Fibroblast of skin of right quadriceps (primary cell): Measurements from ENCODE around the gene LCN6.
"Not testable (repeated sequence)": the region's sequence is repeated elsewhere in the genome, so short reads cannot be mapped to it uniquely, and the experiment has no call there.

ENCODE experiments used
- DNase-seq: peaks from one replicate; pipeline ENCODE4 v3.0.0-alpha.2; 2013

The LCN6 gene

DNA sequence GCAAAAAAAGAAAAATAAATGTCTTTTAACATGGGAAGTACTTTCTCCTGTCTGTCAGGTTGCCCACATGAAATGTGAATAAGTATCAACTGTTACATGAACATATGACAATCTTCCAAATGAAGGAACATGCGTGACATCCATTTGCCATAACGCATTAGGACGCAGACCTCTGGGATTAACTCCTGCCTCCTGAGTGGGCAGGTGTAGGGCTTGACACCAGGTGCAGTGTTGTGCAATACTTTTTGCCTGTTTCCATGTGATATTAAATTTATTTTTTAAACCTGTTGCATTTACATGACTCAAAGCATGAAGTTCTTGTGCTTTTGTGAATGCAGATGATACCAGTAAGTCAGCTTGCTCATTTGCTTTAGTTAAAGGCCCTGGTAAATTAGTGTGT is 34.1 kb upstream of the LCN6 start:
- DNase-seq: no peak

DNA sequence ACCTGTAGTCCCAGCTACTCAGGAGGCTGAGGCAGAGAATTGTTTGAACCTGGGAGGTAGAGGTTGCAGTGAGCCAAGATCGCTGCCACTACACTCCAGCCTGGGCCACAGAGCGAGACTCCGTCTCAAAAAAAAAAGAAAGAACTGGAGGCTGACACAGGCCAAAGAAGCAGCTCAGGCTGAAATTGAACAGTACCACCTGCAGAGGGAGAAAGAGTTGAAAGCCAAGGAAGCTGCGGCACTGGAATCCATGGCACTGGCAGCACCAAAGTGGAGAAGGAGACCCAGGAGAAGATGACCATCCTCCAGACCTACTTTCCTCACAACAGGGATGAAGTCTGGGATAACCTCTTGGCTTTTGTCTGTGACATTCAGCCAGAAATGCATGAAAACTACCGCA is 31.5 kb upstream of the LCN6 start:
- no peak for DNase-seq

DNA sequence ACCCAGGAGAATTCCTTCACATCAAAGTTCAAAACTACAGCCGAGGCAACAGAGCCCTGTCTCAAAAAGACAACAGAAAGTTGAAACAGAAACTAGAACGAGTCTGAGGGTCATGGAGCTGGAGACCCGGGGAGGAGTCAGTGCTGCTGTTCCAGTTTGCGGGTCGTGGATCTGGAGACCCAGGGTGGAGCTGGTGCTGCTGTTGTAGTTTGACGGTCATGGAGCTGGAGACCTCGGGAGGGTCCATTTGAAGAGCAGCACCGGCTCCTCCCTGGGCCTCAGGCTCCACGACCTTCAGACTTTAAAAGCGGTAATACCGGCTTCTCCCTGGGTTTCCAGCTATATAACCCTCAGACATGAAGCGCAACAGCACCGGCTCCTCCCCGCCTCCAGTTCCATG is 29.0 kb upstream of the LCN6 start:
- no peak for DNase-seq

DNA sequence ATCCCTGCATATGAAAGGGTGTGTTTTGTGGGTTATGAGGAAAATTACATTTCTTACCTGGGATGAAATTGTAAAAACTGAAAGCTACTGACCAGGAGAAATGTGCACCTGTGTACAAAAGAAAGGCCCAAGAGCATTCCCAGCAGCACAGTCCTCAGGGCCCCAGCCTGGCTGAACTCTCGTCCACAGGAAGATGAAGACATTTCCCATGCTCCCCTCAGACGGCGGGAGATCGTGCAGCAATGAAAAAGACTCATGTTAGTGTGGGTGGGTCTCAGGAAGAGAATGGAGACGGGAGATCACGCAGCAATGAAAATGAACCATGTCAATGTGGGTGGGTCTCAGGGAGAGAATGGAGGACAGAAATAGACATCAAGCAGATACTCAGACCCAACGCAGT is 28.6 kb upstream of the LCN6 start:
- DNase-seq: no peak

DNA sequence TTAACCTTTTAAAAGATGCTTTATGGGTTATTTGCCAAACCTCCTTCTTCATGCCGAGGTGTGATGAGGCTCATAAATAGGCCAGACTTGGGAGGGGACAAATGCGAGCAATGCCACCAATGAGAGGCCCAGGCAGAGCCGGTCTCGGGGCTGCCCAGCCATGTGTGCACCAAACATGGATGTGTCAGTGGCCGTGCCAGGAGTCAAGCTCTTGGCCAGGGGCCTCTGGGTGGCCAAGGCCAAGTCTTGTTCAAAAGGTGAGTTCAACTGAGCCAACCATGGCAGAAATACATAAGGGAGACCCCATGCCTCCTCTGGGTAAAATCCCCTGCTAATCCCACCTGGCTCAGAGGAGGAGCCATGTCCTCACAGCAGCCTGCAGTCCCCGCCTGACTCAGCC is 26.9 kb upstream of the LCN6 start:
- DNase-seq: no peak

DNA sequence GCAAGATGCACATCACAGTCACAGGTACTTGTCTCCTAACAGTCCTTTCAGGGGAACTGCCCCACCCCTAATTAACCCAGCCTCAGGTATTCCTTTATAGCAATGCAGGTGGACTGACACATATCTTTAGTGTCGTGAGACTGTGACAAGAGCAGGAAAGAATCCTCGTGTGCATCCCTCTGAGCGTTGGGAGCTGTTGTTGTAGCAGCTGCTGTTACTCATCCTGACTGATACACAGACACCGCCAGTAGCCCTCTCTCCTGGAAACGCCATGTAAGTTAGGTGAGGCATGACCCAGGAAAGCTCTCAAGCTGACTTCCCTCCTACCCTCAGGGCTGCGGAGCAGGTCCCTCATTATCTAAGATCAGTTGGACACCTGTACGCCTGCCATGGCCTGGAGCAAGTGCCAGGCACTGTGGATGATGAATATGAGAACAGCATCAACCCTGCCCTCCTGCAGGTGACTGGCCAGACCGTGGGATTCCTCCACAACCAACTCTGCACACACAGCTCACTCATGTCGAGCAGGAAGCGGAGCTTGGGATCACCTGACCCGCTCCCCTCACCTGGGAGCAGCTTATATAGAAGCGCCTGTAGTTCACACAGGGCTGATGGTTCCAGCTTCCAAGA is 26.2 kb upstream of the LCN6 start:
- DNase-seq: no peak

DNA sequence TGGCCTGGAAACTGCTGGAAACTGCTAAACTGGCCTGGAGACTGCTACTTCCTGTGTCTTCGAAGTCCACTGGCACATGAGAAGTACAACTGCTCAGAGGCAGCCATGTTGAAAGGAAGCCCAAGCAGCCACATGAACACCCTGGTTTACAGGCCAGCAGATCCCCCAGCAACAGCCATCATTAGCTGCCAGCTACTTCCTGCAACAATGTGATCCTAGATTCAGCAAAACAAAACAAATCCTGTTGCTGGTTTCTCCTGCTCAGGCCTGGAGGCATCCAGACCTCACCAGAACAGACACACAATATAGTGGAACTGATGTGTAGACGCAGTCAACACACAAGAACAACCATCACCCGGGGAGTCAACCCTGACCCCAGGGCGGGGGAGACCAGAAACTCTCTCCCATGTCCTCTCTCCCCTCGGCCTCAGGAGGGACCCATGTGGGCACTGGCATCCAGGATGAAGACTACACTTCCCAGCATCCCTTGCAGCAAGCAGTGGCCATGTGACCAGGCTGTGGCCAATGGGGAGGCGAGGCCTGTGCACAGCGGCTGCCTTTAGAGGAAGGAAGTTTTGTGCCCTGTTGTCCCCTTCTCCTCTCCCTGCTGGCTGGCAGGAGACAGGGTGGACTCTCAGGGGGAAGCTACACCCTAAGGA is 25.2 kb upstream of the LCN6 start:
- DNase-seq: no peak

DNA sequence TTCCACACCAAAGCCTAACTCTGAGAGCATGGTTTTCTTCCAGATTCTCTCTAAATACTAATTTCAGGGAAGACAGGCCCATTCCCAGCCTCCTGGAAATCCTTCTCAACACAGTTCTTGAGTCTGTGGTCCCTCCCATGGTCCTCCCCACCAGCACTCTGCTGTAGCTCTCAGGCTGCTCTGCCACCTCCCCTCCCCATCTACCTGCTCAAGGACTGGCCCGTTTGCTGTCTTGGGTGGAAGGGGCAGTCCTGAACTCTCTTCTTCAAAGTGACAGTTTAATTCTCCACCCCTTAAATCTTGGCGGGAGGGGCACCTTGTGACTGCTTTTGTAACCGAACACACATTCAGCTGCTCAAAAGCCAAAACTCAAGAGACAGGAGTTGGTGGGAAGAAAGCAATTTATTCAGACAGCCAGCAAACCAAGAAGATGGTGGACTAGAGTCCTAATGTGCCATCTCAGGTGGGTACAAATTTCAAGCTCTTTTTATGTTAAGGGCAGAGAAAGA is 23.6 kb upstream of the LCN6 start:
- no peak for DNase-seq

DNA sequence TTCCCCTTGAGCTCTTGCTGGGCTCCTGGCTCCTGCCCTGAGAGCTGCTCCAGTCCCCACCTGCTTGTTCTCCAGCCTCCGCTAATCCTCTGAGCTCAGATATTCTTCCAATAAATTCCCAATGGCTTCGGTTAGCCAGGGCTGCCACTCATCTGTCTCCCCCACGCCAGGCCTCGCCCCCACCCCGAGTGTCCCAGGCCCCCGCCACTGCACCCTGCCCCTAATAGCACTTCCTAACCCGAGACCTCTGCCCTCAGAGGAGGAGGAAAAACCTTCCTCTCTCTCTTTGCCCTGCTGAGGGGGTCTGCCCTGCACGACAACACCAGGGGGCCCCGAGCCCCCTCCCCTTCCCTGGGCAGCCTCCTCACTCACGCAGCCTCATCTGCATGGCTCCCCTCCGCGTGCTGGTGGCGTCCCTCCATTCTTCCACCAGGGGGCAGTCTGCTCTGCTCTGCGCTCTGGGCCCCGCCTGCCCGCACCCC is 21.4 kb upstream of the LCN6 start:
- no peak for DNase-seq

DNA sequence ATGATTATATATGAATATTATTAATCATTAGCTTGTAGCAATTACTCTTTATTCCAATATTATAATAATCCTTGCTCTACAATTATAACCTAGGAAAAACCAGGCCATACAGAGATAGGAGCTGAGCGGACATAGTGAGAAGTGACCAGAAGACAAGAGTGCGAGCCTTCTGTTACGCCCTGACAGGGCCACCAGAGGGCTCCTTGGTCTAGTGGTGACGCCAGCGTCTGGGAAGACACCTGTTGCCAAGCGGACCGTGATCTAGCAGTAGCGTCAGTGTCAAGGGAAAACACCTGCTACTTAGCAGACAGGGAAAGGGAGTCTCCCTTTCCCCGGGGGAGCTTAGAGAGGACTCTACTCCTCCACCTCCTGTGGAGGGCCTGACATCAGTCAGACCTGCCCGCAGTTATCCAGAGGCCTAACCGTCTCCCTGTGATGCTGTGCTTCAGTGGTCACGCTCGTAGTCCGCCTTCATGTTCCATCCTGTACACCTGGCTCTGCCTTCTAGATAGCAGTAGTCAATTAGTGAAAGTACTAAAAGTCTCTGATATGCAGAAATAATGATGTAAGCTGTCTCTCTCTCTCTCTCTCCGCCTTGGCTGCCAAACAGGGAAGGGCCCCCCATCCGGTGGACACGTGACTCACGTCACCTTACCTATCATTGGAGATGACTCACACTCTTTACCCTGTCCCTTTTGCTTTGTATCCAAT is 18.2 kb upstream of the LCN6 start:
- DNase-seq: not testable (repeated sequence)

DNA sequence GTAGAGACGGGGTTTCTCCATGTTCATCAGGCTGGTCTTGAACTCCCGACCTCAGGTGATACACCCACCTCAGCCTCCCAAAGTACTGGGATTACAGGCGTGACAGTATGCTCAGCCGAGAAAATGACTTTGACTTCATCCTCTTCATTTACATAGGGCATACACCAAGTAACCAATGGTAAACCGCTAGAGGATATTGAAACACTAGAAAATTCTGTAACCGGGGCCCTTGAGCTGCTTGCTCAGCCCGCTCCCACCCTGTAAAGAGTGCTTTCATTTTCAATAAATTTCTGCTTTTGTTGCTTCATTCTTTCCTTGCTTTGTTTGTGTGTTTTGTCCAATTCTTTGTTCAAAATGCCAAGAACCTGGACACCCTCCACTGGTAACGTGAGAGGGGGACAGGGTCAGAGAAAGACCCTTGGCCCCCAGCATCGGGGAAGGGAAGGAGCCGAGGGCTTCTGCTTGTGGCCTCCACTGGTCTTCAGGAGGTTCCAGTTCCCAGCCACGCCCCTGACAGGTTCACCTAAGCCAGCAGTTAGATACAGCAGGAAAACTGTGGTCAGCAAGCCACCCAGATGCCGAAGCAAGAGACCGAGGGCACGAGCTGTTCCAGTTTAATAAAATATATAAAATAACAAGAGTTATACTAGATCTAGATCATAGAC is 17.6 kb upstream of the LCN6 start:
- not testable (repeated sequence) for DNase-seq

DNA sequence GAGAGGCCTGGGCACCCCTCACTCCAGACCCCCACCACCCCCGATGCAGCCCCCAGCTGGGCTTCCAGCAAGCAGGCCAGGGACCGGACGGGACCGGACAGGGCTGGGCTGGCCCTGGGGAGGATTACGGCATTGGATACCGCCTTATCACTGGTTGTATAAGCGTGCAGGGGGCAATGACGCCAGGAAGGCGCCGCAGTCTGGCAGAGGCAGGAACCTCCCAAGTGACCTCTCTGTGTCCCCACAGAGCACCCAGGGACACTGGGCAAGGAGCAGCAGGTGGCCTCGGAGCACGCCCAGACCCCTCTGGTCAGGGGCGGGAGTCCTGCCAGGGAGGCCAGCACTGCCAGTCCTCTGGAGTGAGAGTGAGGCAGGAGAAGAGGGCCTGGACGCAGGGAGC is 16.7 kb upstream of the LCN6 start:
- no peak for DNase-seq

DNA sequence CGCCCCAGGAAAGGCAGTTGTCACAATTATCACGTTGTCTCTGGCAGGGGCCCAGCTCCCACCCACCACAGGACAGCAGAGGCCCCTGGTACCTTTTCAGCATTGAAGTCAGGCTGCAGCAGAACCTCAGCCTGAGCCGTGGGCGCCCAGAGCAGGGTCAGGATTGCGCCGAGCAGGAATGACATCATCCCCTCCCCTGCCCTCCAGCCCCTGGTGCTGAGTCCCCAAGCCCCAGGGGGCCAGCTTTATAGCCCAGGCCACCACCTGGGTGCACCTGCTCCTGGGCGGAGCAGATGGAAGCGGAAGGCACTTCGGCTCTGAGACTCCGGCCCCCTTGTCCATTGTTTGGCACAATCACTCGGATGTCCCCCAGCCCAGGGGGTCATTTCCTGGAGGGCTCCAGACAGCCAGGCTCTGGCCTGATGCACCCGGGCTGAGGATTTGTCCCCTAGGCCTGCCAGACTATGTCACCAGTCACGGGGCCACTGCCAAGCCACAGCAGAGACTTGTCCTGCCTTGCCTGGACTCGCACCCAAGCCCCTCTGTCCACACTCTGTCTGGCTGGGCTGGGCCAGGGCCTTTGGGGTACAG is 16.1 kb upstream of the LCN6 start, which contains the start of gene LCN15:
Gene LCN15 (minus strand): TSS at position 218 of the 591 bp plus-strand sequence. CDS start 30 bp downstream, at position 188.
- no peak for DNase-seq

DNA sequence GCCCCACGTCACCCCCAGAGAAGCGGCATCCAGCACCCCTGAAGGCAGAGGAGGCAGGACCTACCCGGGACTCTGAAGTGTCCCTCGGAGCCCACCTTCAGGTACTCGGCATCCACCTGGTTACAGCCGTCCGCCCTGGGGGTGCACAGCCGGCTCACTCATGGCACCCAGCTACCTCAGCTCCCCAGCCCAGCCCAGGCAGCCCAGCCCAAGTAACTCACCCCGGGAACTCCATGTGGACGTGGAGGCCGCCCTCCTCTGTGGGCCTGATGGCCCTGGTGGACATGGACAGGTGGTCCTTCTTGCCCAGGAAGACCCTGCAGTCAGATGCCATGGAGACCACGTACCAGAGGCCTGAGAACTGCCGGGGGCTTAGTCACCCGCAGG is 15.3 kb upstream of the LCN6 start:
- no peak for DNase-seq

DNA sequence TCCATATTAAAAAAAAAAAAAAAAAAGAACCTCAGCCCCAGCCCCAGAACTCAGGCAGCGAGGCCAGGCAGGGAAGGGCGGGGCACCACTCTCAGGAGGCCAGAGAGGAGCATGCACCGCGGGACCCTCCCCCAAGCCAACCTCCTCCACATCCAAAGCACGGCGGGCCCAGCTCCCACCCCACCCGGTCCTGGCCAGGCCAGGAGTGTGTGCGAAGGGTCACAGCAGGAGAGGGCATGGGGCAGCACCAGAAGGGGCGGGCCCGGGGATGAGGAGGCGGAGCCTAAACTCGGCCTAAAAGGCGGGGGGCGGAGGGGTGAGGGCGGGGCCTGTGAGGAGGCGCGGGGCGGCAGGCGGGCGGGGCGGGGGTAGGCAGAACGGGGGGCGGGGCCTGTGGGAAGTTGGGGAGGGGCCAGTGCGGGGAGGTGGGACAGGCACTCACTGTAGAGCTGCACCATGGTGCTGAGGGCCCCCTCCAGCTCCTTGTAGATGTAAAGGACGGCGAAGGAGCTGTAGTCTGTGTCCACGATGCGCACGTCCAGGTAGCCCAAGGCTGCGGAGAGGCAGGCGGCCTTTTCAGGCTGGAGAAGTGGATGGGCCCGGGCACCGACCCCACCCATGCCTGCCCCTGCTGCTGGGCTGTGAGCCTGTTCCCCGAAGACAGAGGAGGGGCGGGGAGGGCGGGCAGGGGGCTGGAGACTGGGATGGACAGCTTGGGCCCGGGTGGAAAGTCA is 14.8 kb upstream of the LCN6 start:
- DNase-seq: peak; percentile 17

DNA sequence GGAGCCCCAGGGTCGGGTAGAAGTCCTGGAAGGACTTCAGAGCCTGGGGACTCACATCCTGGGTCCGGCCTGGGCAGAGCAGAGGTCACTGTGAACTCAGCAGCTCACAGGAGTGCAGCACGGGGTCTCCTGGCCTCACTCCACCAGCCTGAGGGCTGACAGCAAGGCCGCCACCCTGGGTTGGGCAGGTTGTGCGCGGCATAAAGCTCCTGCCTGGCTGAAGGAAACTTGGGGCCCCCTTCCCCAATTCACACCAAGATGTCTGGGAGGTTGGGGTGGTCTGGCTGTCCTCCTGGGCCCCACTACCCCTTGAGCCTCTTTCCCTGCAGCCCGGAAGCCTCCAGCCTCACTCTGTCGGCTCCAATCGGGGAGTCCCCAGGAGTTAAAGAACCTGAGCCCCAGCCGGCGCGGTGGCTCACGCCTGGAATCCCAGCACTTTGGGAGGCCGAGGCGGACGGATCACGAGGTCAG is 13.9 kb upstream of the LCN6 start:
- no peak for DNase-seq

DNA sequence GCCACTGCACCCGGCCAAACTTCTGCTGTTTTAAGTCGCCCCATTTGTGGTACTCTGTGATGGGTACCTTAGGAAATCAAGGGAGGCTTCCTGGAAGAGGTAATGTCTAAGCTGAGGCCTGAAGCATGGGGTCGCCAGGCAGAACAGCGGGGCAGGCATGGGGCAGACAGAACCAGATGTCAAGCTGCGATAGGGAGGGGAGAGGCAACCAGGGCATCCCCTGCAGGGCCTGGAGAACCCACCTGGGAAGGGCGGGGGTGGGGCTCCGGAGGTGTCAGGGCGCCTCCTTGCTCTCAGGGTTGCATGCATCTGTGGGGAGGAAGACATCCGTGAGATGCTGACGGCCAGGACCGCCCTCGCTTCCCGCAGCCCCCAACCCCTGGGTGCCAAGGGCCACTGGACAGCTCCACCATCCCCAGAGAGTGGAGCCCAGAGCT is 13.2 kb upstream of the LCN6 start:
- no peak for DNase-seq

DNA sequence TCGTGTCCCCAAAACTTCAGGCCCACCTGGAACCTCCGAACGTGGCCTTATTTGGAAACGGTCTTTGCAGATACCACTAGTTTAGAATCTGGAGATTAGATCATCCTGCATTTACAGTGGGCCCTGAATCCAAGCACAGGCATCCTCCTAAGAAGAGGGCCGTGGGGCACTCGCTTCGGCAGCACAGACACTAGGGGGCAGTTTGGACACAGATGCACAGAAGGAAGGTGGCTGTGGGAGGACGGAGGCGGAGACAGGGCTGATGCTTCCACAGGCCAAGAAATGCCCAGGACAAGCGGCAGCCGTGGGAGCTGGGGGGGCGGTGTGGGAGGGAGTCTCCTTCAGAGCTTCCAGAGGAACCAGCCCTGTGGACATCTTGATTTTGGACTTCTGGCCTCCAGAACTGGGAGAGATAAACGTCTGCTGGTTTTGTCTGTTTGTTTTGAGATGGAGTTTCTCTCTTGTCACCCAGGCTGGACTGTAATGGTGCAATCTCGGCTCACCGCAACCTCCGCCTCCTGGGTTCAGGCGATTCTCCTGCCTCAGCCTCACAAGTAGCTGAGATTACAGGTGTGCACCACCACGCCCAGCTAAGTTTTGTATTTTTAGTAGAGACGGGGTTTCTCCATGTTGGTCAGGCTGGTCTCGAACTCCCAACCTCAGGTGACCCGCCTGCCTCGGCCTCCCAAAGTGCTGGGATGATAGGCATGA is 12.7 kb upstream of the LCN6 start:
- peak; percentile 43 for DNase-seq

DNA sequence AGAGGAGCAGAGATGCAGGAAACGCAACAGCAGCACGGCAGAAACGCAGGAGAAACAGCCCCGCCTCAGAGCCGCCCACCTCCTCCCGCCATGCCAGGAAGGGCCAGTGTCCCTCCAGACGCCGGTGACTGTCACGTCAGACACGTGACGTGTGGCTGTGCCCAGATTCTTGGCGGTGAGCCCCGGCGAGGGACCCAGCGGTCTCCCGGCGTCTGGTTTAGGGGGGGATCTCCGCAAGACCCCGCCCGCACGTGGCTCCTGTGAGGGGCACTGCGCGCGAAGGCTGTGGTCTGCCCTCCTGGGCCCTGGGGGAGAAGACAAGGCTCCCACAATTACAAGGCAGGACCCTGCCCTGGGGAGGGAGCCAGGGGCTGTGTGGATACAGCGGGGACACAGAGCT is 12.1 kb upstream of the LCN6 start:
- no peak for DNase-seq

DNA sequence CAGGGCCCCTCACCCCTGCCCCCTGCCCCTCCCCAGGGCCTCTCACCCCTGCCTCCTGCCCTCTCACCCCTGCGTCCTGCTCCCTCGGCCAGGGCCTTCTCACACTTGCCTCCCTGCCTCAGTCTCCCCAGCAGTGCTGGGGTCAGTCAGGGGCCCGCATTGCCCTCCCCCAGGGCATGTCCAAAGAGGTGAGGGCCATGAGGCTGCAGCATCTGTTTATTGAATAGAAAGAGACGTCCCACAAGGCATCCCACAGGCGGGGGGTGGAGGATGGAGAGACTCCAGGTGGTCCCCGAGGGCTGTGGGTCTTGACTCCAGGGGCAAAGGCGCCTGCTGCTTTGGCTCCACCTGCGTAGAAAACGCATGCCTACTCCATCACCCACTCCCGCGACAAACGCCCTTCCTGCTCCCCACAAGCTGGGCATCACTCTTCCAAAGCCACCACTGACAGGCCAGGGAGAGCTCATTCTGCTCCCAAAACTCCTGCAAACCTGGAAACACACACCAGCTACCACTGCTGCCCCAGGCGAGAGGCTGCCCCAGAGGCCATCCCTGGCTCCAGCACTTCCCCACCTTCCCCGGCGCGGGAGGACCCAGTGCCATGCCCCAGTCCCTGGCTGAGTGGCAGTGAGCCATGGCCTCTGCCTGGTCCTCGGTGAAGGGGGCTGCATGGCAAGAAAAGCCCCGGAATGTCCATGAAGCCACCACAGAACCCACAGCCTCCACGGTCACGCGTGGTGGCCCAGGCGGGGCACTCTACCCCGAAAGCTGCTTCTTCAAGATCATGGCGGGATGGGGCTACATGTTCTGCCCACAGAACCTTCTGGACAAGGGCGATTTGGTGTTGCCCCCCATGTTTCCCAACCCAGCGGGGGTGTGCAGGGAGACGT is 11.4 kb upstream of the LCN6 start:
- no peak for DNase-seq
